Activated CD8-positive, alpha-beta T cell treated with anti-CD3 and anti-CD28 coated beads for 36 hours (primary cell): ENCODE results near the gene XKR3. TPM values are rescaled to one million over a fixed set of nuclear protein-coding genes. Genes with fewer than 3 reads are reported as not detected.
"Not testable (repeated sequence)": the region's sequence is repeated elsewhere in the genome, so short reads cannot be mapped to it uniquely, and the experiment has no call there.

Experiments used
- ATAC-seq: fragments of 200-7000 bp; cut with Tn5 transposase; one replicate; pipeline ENCODE4 v1.10.0; 2021; ENCODE audit warnings: mild to moderate bottlenecking, moderate library complexity
- CTCF ChIA-PET: fragments of 350-600 bp; sonication (Branson Sonifier 250); formaldehyde crosslinking; loops from one replicate; lab custom pipeline; 2021; ENCODE audit warnings: antibody characterized with exemption; lab: Charles Lee
- POLR2A ChIA-PET: fragments of 350-600 bp; sonication (Branson Sonifier 250); formaldehyde crosslinking; loops from one replicate; lab custom pipeline; 2021; ENCODE audit warnings: antibody characterized with exemption; lab: Charles Lee
- DNase-seq: peaks from one replicate; pipeline ENCODE4 v3.0.0-alpha.2; 2020
- H3K27ac Mint-ChIP-seq: one replicate; pipeline ENCODE4 v1.8.0; 2021; ENCODE audit warnings: mild to moderate bottlenecking, mixed read lengths
- H3K27me3 Mint-ChIP-seq: one replicate; pipeline ENCODE4 v1.8.0; 2021; ENCODE audit warnings: mixed read lengths
- H3K36me3 Mint-ChIP-seq: one replicate; pipeline ENCODE4 v1.8.0; 2021; ENCODE audit warnings: low read depth, mixed read lengths
- H3K4me1 Mint-ChIP-seq: one replicate; pipeline ENCODE4 v1.8.0; 2021; ENCODE audit warnings: low read depth, mixed read lengths
- H3K4me3 Mint-ChIP-seq: one replicate; pipeline ENCODE4 v1.8.0; 2021; ENCODE audit warnings: mild to moderate bottlenecking, moderate library complexity, mixed read lengths
- H3K9me3 Mint-ChIP-seq: one replicate; pipeline ENCODE4 v1.8.0; 2021; ENCODE audit warnings: mixed read lengths
- CTCF ChIP-seq: fragments of 200-600 bp; IDR thresholded peaks from one replicate; pipeline ENCODE4 v1.8.0; 2022; ENCODE audit warnings: antibody characterized with exemption, mild to moderate bottlenecking
- intact Hi-C: fragments of 100-400 bp; cut with micrococcal nuclease; formaldehyde crosslinking; loops from one replicate; pipeline ENCODE4 v1.10.0; 2022
- total RNA-seq, 2 experiments: library from RNA; stranded (reverse); gene quantifications; one replicate each; pipeline ENCODE4 v1.2.3, GENCODE V29; 2021

Gene XKR3
- total RNA-seq, result not detected

GRCh38 chr22:16824716-16825687 is at the start of gene XKR3:
Gene XKR3, minus strand, starts transcription at chr22:16825411. Its CDS starts 17,338 bp downstream, at chr22:16808073.
- intact Hi-C loops, result no loop called here
- Mint-ChIP-seq H3K4me3 (peak within 1 kb of the TSS; percentile 43), H3K4me1 (peaks cover 17% of the 10 kb centered on the region), H3K27ac (peak within 1 kb of the TSS; percentile 82), H3K9me3 (no peaks in the 10 kb centered on the region), H3K36me3 (no peaks in the 10 kb centered on the region), H3K27me3 (no peaks in the 10 kb centered on the region)
- DNase-seq, result peak; percentile 29
- no peak for TF ChIP-seq CTCF
- ChIA-PET POLR2A (no interaction called here), CTCF (no interaction called here)
- peak; percentile 49 for ATAC-seq

- DNase-seq, POLR2A ChIA-PET, H3K4me3 Mint-ChIP-seq, CTCF ChIA-PET, H3K9me3 Mint-ChIP-seq, ATAC-seq, H3K4me1 Mint-ChIP-seq, H3K27ac Mint-ChIP-seq, H3K36me3 Mint-ChIP-seq, intact Hi-C loops, H3K27me3 Mint-ChIP-seq: not testable (repeated sequence)
These were observed 44.4 kb upstream of the XKR3 start for GRCh38 chr22:16869640-16870039.

GRCh38 chr22:16866167-16866566 is 41.0 kb upstream of the XKR3 start:
- ChIA-PET CTCF (no interaction called here), POLR2A (no interaction called here)
- TF ChIP-seq CTCF, result no peak

GRCh38 chr22:16856851-16857250 is 31.6 kb upstream of the XKR3 start:
- H3K27me3 Mint-ChIP-seq, POLR2A ChIA-PET, intact Hi-C loops: not testable (repeated sequence)

More at GRCh38 chr22:16866167-16866566, 41.0 kb upstream of the XKR3 start:
- no peak for ATAC-seq
- H3K27ac Mint-ChIP-seq, result no peak overlapping the region
- no peaks in the 10 kb centered on the region for H3K36me3 Mint-ChIP-seq
- H3K9me3 Mint-ChIP-seq, result peaks cover 2% of the 10 kb centered on the region
- intact Hi-C loops, result no loop called here
- peaks cover 1% of the 10 kb centered on the region for H3K27me3 Mint-ChIP-seq
- no peaks in the 10 kb centered on the region for H3K4me1 Mint-ChIP-seq
- H3K4me3 Mint-ChIP-seq, result no peak overlapping the region
- DNase-seq, result no peak

GRCh38 chr22:16854631-16855030 is 29.4 kb upstream of the XKR3 start:
- Mint-ChIP-seq H3K36me3 (no peaks in the 10 kb centered on the region), H3K27ac (no peak overlapping the region), H3K4me3 (no peak overlapping the region), H3K9me3 (no peaks in the 10 kb centered on the region), H3K27me3 (peaks cover 7% of the 10 kb centered on the region), H3K4me1 (no peaks in the 10 kb centered on the region)
- no peak for TF ChIP-seq CTCF
- ChIA-PET POLR2A (no interaction called here), CTCF (no interaction called here)
- no peak for DNase-seq
- intact Hi-C loops, result no loop called here
- no peak for ATAC-seq

More at GRCh38 chr22:16856851-16857250, 31.6 kb upstream of the XKR3 start:
- H3K4me1 Mint-ChIP-seq, H3K27ac Mint-ChIP-seq, H3K36me3 Mint-ChIP-seq, DNase-seq, CTCF ChIA-PET, H3K9me3 Mint-ChIP-seq, H3K4me3 Mint-ChIP-seq, ATAC-seq: not testable (repeated sequence)

- H3K27me3 Mint-ChIP-seq, H3K27ac Mint-ChIP-seq, CTCF ChIA-PET, H3K4me1 Mint-ChIP-seq, DNase-seq, POLR2A ChIA-PET, H3K4me3 Mint-ChIP-seq, intact Hi-C loops, H3K9me3 Mint-ChIP-seq, ATAC-seq, H3K36me3 Mint-ChIP-seq: not testable (repeated sequence)
These were observed 26.2 kb upstream of the XKR3 start for GRCh38 chr22:16851268-16851996.
